Smooth muscle cell (in vitro differentiated cells): ENCODE measurements around the gene PMPCA. TPM values are rescaled to one million over a fixed set of nuclear protein-coding genes. Genes with fewer than 3 reads are reported as not detected.
A peak's percentile ranks its signal among the peaks of the same experiment; 100 is the strongest.

Source experiments
- DNase-seq: peaks from one replicate; lab custom pipeline; 2025; ENCODE audit not compliant: unreplicated experiment; lab: John Stamatoyannopoulos, UW
- H2AFZ ChIP-seq: fragments of 200-600 bp; sonication (generic); 2 replicates; pipeline ENCODE4 v1.6.0; 2016; ENCODE audit warnings: antibody characterized with exemption, low read depth, mild to moderate bottlenecking
- H3F3A ChIP-seq: fragments of 200-600 bp; sonication (generic); 2 replicates; pipeline ENCODE4 v1.6.0; 2017; ENCODE audit warnings: antibody characterized with exemption, low read depth
- H3K27ac ChIP-seq: fragments of 200-600 bp; sonication (generic); 2 replicates; pipeline ENCODE4 v1.5.1; 2016; ENCODE audit warnings: low read depth, mild to moderate bottlenecking
- H3K27me3 ChIP-seq: fragments of 200-600 bp; sonication (generic); 2 replicates; pipeline ENCODE4 v1.6.1; 2016; ENCODE audit warnings: low read depth, mild to moderate bottlenecking
- H3K36me3 ChIP-seq: fragments of 200-600 bp; sonication (generic); 2 replicates; pipeline ENCODE4 v1.5.1; 2016; ENCODE audit warnings: low read depth
- H3K4me1 ChIP-seq: fragments of 200-600 bp; sonication (generic); 2 replicates; pipeline ENCODE4 v1.5.1; 2016; ENCODE audit warnings: low read depth
- H3K4me2 ChIP-seq: fragments of 200-600 bp; sonication (generic); 2 replicates; pipeline ENCODE4 v1.6.0; 2016; ENCODE audit warnings: mild to moderate bottlenecking
- H3K4me3 ChIP-seq: fragments of 200-600 bp; sonication (generic); 2 replicates; pipeline ENCODE4 v1.5.1; 2016; ENCODE audit warnings: mild to moderate bottlenecking
- H3K79me2 ChIP-seq: fragments of 200-600 bp; sonication (generic); 2 replicates; pipeline ENCODE4 v1.6.0; 2016; ENCODE audit warnings: low read depth, mild to moderate bottlenecking
- H3K9ac ChIP-seq: fragments of 200-600 bp; sonication (generic); 2 replicates; pipeline ENCODE4 v1.6.0; 2016; ENCODE audit warnings: low read depth
- H3K9me3 ChIP-seq: fragments of 200-600 bp; sonication (generic); replicated peaks from 2 replicates; pipeline ENCODE4 v1.5.1; 2016; ENCODE audit warnings: low read depth
- H4K20me1 ChIP-seq: fragments of 200-600 bp; sonication (generic); 2 replicates; pipeline ENCODE4 v1.6.0; 2016; ENCODE audit warnings: low read depth
- WGBS: methylation state at CpG from one replicate; pipeline ENCODE4 v1.1.7; 2016; ENCODE audit warnings: low lambda C conversion rate; 5-methylcytosine and 5-hydroxymethylcytosine counted together
- polyA plus RNA-seq: library from polyadenylated mRNA; unstranded; fragments of >200 nt; fragmentation: Nextera tagmentation; extraction: Ambion mirVana; gene quantifications from 2 replicates; pipeline ENCODE4 v1.2.1, GENCODE V29; 2016
- total RNA-seq: library from RNA; depleted of rRNA; stranded (reverse); fragments of >200 nt; gene quantifications from 2 replicates; pipeline ENCODE4 v1.2.3, GENCODE V29; 2014
- TF ChIP-seq, protein P1 (sequence below): fragments of 200-600 bp; sonication (generic); IDR thresholded peaks from 2 replicates; pipeline ENCODE4 v1.5.1; 2017; ENCODE audit warnings: borderline replicate concordance, mild to moderate bottlenecking, antibody characterized with exemption; ENCODE audit not compliant: insufficient read depth, poor library complexity, severe bottlenecking

Gene PMPCA
- total and polyA plus RNA-seq, 2 experiments from 2014 or later = 39.8 to 73.0 TPM

DNA sequence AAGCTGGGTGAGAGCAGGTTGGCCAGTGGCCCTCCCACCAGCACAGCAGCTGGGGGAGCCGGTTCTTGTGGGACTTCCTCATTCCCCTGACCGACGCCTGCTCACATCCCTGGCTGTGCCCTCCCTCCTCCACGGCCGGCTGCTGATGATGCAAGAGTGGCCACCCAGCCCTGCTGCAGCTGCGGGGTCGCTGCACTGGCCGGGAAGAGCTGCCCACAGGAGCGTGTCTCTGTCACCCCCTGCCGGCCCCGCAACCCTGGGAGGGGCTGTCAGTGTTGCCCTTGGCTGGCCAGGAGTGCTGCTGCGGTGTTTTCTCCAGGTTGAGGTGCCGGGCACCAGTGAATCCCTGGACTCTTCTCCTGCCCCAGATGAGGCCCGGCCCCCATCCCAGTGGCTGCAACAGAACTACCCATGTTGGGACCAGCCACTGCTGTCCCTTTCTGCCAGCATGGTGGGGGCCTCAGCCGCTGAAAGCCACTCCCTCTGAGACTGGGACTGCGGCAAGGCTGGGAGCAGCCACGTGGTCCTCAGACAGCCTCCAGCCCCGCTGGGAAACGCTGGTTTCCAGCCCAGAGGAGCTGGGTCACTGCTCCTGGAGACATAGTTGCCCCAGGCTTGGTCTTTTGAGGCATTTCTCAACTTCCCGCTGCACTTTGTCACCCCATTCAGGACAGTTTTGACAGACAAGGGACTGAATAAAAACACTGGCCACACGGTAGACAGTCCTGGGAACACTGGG is 37.7 kb upstream of the PMPCA start:
- H3K4me3 ChIP-seq = no peak overlapping the region
- H3K36me3 ChIP-seq = no peaks in the 10 kb centered on the region
- no peaks in the 10 kb centered on the region for H3K9me3 ChIP-seq
- H2AFZ ChIP-seq = no peak overlapping the region
- H3K4me1 ChIP-seq = peaks cover 12% of the 10 kb centered on the region
- DNase-seq = peak; percentile 19
- TF ChIP-seq, protein P1, sequence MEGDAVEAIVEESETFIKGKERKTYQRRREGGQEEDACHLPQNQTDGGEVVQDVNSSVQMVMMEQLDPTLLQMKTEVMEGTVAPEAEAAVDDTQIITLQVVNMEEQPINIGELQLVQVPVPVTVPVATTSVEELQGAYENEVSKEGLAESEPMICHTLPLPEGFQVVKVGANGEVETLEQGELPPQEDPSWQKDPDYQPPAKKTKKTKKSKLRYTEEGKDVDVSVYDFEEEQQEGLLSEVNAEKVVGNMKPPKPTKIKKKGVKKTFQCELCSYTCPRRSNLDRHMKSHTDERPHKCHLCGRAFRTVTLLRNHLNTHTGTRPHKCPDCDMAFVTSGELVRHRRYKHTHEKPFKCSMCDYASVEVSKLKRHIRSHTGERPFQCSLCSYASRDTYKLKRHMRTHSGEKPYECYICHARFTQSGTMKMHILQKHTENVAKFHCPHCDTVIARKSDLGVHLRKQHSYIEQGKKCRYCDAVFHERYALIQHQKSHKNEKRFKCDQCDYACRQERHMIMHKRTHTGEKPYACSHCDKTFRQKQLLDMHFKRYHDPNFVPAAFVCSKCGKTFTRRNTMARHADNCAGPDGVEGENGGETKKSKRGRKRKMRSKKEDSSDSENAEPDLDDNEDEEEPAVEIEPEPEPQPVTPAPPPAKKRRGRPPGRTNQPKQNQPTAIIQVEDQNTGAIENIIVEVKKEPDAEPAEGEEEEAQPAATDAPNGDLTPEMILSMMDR = peak; percentile 11
- WGBS = 24% methylated on average over 21 of the region's 21 CpGs
- no peaks in the 10 kb centered on the region for H3F3A ChIP-seq
- H4K20me1 ChIP-seq = no peaks in the 10 kb centered on the region
- no peak overlapping the region for H3K9ac ChIP-seq
- no peaks in the 10 kb centered on the region for H3K79me2 ChIP-seq
- H3K4me2 ChIP-seq = peak overlapping the region; percentile 60
- no peaks in the 10 kb centered on the region for H3K27me3 ChIP-seq
- H3K27ac ChIP-seq = no peak overlapping the region

- 81% methylated on average over 27 of the region's 27 CpGs for WGBS
- no peak for DNase-seq
- Histone ChIP-seq H3K9ac (no peak within 1 kb of the TSS), H3F3A (no peaks in the 10 kb centered on the region), H3K4me1 (peaks cover 12% of the 10 kb centered on the region), H3K9me3 (no peaks in the 10 kb centered on the region), H4K20me1 (no peaks in the 10 kb centered on the region), H3K4me2 (peak within 1 kb of the TSS; percentile 60), H3K27me3 (no peaks in the 10 kb centered on the region), H2AFZ (no peak within 1 kb of the TSS), H3K27ac (no peak within 1 kb of the TSS), H3K79me2 (no peaks in the 10 kb centered on the region), H3K36me3 (no peaks in the 10 kb centered on the region), H3K4me3 (no peak within 1 kb of the TSS)
- TF ChIP-seq, protein P1 = no peak
Measured at GRCh38 chr9:136373300-136374182, 36.9 kb upstream of the PMPCA start, which contains the start of gene CARD9. CARD9 (minus strand) TSS chr9:136373669; CDS start chr9:136372078, 1,591 bp downstream.

DNA sequence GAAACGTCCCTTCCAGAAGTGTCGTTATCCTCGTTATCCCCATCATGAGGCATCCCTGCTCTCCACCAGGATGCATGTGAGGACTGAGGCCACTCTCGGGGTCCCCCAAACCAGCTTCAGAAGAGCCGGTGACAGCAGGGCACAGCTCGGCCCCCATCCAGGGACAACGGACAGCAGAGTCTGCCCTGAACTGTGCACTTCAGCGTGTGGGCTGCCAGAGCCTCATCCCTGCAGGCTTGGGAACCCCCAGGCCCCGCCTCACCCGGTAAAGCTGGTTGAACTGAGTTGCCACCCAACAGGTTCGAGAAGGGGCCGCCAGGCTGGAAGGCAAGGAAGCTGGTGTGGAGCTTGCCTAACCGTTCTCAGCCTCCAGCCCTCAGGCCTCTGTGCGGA is 36.3 kb upstream of the PMPCA start:
- DNase-seq = no peak
- no peak overlapping the region for H3K4me2 ChIP-seq
- H3K79me2 ChIP-seq = no peaks in the 10 kb centered on the region
- H3K27ac ChIP-seq = no peak overlapping the region
- no peaks in the 10 kb centered on the region for H4K20me1 ChIP-seq
- H3K4me1 ChIP-seq = peaks cover 12% of the 10 kb centered on the region
- H3K36me3 ChIP-seq = no peaks in the 10 kb centered on the region
- H3K4me3 ChIP-seq = no peak overlapping the region
- TF ChIP-seq, protein P1 = no peak
- WGBS = 93% methylated on average over 14 of the region's 14 CpGs
- H3K9ac ChIP-seq = no peak overlapping the region
- no peaks in the 10 kb centered on the region for H3F3A ChIP-seq
- H2AFZ ChIP-seq = no peak overlapping the region
- no peaks in the 10 kb centered on the region for H3K27me3 ChIP-seq
- H3K9me3 ChIP-seq = no peaks in the 10 kb centered on the region
